Activated CD4-positive, alpha-beta T cell treated with anti-CD3 and anti-CD28 coated beads, Interleukin-2, Interleukin-6, amounts not matched to agents 100 ng/mL and 50 ng/mL, durations not matched to agents 16 hours and 8 hours (primary cell): ENCODE results near the gene ZMYM1.
"Not testable (repeated sequence)": the region's sequence is repeated elsewhere in the genome, so short reads cannot be mapped to it uniquely, and the experiment has no call there.

ENCODE experiments used
- DNase-seq: peaks from one replicate; pipeline ENCODE4 v3.0.0-alpha.2; 2020

ZMYM1 gene

DNA sequence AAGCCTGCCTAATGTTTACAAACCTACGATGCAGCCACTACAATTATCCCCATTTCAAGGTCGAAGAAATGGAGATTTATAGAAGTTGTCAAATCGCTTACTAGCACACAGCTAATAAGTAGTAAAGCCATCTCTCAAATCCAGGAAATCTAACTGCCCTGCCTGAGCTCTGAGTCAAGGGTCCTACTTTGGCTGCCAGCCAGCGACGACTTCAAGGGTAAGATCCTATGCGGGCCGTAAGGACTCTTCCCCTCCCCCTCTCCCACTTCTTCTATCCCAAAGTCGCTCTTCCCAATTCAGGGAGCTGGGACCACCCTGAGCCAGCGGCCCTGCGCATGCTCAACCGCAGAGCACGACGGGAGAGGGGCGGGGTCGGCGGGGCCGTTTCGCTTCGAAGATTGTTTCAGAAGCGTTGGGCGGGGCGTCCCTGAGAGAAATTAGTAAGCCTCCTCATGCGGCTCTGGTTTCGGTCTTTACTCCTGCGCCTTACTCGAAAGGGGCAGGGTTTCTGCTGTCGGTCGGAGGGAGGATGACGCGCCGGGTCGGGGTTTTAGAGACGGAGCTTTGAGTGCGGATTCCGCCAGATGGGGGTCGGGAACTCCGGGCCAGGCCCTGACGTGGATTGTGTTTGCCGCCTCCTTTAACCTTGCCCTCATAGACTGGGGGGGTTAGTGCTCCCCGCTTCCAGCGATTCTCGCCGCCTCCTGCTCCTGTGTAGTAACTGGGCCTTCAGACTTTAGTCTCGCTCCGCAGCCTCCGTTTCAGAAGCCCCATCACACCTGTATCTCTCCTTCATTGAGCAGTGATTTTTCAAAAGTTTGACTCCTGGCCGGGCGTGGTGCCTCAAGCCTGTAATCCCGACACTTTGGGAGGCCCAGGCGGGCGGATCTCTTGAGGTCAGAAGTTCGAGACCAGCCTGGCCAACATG, at the start of gene ZMYM1:
TSS of gene ZMYM1 (plus strand) at position 383 of the 928 bp plus-strand sequence. CDS start 14,603 bp downstream, outside the sequence.
- peak; percentile 93 for DNase-seq

- DNase-seq, result no peak
Measured at GRCh38 chr1:35029761-35030160, 49.4 kb upstream of the ZMYM1 start.

GRCh38 chr1:35030338-35030737, 48.8 kb upstream of the ZMYM1 start:
- no peak for DNase-seq

- DNase-seq, result peak; percentile 50
Measured at GRCh38 chr1:35030756-35031446, 48.3 kb upstream of the ZMYM1 start.

DNA sequence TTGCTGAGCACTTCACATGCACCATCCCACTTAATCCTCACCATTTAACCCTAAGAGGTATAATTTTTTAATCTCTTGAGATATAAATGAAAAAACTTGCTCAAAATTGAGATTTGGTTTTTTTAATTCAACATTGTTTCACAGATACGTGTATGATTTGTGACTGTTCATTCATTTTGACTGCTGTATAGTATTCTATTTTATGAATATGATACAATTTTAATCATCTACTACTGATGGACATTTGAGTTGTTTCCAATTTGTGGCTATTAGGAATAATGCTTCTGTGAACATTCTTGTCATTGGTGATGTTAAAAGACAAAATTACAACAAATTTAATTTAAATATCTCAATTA, 46.8 kb upstream of the ZMYM1 start:
- no peak for DNase-seq

GRCh38 chr1:35033346-35033745, 45.8 kb upstream of the ZMYM1 start:
- no peak for DNase-seq

- no peak for DNase-seq
Measured at GRCh38 chr1:35036621-35037020, 42.6 kb upstream of the ZMYM1 start.

- no peak for DNase-seq
Measured at GRCh38 chr1:35037206-35037605, 42.0 kb upstream of the ZMYM1 start.

- no peak for DNase-seq
Measured at GRCh38 chr1:35038723-35039122, 40.5 kb upstream of the ZMYM1 start.

GRCh38 chr1:35043498-35043897, 35.7 kb upstream of the ZMYM1 start:
- DNase-seq, result no peak

DNA sequence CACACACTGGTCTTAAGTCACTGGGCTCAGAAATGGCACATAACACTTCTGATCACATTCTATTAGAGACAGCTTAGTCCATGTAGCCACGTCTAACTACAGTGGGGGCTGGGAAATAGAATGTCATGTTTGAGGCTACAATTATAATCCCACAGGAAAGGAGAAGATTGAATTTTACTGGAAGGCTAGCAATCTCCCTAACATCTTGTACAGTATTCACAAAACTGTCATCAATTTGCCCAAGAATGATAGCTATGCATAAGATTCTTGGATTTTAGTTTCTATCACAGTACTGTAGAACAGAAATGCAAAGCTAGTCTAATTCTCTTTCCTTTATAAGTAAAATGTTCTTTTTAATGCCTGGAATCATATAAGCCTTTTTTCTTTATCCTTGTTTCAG, 34.8 kb upstream of the ZMYM1 start:
- no peak for DNase-seq

DNA sequence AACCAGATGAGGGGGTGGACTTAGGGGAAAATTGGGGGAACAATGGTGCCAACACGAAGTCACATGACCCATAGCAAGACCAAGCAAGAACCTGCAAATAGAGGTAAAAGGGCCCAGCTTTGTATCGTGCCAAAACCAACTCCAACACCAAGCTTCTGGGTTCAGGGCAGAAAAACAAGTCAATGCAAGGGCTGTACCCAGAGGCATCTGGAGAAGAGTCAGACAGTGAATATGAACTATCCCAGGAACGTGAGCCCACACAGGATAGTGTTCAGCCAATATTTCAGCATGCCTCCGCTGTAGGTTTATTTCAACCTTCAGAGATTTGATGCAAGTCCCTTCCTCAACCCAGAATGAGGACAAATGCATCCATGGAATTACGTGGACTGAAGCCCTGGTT, 32.5 kb upstream of the ZMYM1 start:
- DNase-seq, result no peak

GRCh38 chr1:35047188-35047858, 31.9 kb upstream of the ZMYM1 start:
- no peak for DNase-seq

- no peak for DNase-seq
Measured at GRCh38 chr1:35049116-35049515, 30.1 kb upstream of the ZMYM1 start.

- DNase-seq, result no peak
Measured at GRCh38 chr1:35053433-35053832, 25.8 kb upstream of the ZMYM1 start.

DNA sequence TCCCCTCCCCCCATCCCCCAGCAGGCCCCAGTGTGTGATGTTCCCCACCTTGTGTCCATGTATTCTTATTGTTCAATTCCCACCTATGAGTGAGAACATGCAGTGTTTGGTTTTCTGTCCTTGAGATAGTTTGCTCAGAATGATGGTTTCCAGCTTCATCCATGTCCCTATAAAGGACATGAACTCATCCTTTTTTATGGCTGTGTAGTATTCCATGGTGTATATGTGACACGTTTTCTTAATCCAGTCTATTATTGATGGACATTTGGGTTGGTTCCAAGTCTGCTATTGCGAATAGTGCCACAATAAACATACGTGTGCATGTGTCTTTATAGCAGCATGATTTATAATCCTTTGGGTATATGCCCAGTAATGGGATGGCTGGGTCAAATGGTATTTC, 24.9 kb upstream of the ZMYM1 start:
- not testable (repeated sequence) for DNase-seq

- DNase-seq, result not testable (repeated sequence)
Measured at GRCh38 chr1:35058321-35058720, 20.9 kb upstream of the ZMYM1 start.

- DNase-seq, result no peak
Measured at GRCh38 chr1:35058988-35059387, 20.2 kb upstream of the ZMYM1 start.

DNA sequence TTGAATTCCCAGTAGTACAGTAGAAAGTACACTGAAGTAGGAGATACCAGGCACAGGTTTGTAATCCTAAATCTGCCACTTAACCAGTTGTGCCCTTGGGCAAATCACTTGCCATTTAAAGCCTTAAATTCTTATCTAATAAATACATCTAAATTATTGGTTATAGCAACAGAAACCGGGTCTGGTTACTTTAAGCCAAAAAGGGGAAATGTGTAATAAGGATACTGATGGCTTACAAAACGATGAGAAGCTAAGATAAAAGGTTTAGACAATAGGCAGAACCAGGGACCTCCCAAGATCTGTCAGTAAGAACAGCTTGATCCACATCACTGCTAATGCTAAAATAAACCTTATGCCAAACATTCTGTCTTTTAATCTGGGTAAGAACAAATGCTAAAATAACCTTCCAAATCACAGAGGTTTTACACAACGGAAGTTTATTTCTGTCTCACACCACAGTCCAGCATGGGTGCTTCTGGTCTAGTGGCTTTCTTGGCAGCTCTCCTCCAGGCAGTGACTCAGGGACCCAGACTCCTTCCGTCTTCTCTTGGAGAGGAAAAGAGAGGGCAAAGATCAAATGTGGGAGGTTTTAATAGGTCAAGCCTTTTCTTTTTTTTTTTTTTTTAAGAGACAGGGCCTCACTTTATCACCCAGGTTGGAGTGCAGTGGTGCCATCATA, 16.5 kb upstream of the ZMYM1 start:
- no peak for DNase-seq

GRCh38 chr1:35064265-35064664, 14.9 kb upstream of the ZMYM1 start:
- DNase-seq, result no peak

DNA sequence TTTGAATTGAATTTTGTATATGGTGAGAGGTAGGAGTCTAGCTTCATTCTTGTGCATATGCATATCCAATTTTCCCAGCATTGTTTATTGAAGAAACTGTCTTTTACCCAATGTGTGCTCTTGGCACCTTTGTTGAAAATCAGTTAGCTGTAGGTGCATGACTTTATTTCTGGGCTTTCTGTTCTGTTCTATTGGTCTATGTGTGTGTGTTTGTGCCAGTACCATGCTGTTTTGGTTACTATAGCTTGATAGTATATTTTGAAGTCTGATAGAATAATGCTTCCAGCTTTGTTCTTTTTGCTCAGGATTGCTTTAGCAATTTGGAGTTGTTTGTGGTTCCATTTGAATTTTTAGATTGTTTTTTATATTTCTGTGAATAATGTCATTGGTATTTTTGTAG, 9.4 kb upstream of the ZMYM1 start:
- DNase-seq, result no peak

DNA sequence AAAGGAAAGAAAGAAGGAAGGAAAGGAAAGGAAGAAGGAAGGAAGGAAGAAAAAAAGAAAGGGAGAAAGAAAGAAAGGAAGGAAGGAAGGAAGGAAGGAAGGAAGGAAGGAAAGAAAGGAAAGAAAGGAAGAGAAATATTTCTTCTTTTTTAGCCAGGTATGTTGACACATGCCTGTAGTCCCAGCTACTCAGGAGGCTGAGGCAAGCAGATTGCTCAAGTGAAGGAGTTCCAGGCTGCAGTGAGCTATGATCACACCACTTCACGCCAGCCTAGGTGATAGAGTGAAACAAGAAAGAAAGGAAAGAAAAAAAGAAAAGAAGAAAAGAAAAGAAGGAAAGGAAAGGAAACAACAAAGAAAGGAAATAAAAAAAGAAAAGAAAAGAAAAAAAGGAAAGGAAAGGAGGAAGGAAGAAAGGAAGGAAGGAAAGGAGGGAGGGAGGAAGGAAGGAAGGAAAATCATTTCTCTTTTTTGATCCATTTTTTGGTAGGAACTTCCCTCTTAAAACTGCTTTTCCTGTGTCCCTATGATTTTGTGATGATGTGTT, 5.8 kb upstream of the ZMYM1 start:
- no peak for DNase-seq

- not testable (repeated sequence) for DNase-seq
Measured at GRCh38 chr1:35076426-35076825, 2.8 kb upstream of the ZMYM1 start.
